Measurements from ENCODE around the gene PBOV1.

PBOV1 gene

GRCh38 chr6:138240476-138241245, 22.4 kb upstream of the PBOV1 start:
- no peak for DNase-seq

GRCh38 chr6:138239774-138240173, 21.5 kb upstream of the PBOV1 start:
- in situ Hi-C loops (cut with MboI; ENCODE audit: low pct_unique_long_range_greater_than_20kb, low sequenced_read_pairs): no loop called here
- no peak for DNase-seq

More at GRCh38 chr6:138240476-138241245, 22.4 kb upstream of the PBOV1 start:
- in situ Hi-C loops (cut with MboI; ENCODE audit: low pct_unique_long_range_greater_than_20kb, low sequenced_read_pairs): no loop called here

- in situ Hi-C loops (cut with MboI; ENCODE audit: low pct_unique_long_range_greater_than_20kb, low sequenced_read_pairs): no loop called here
- no peak for DNase-seq
These were observed 20.1 kb upstream of the PBOV1 start for GRCh38 chr6:138238368-138238767.

- in situ Hi-C loops (cut with MboI; ENCODE audit: low pct_unique_long_range_greater_than_20kb, low sequenced_read_pairs): no loop called here
- no peak for DNase-seq
These were observed 19.2 kb upstream of the PBOV1 start for GRCh38 chr6:138237463-138237862.

GRCh38 chr6:138235693-138236092, 17.4 kb upstream of the PBOV1 start:
- in situ Hi-C loops (cut with MboI; ENCODE audit: low pct_unique_long_range_greater_than_20kb, low sequenced_read_pairs): no loop called here
- no peak for DNase-seq

- no peak for DNase-seq
- in situ Hi-C loops (cut with MboI; ENCODE audit: low pct_unique_long_range_greater_than_20kb, low sequenced_read_pairs): no loop called here
These were observed 16.9 kb upstream of the PBOV1 start for GRCh38 chr6:138235205-138235604.

- no peak for DNase-seq
- in situ Hi-C loops (cut with MboI; ENCODE audit: low pct_unique_long_range_greater_than_20kb, low sequenced_read_pairs): no loop called here
These were observed 16.1 kb upstream of the PBOV1 start for GRCh38 chr6:138234363-138234762.

GRCh38 chr6:138231381-138231886, 13.1 kb upstream of the PBOV1 start:
- DNase-seq: no peak
- in situ Hi-C loops (cut with MboI; ENCODE audit: low pct_unique_long_range_greater_than_20kb, low sequenced_read_pairs): no loop called here

GRCh38 chr6:138230759-138231380, 12.6 kb upstream of the PBOV1 start:
- in situ Hi-C loops (cut with MboI; ENCODE audit: low pct_unique_long_range_greater_than_20kb, low sequenced_read_pairs): no loop called here
- DNase-seq: no peak

GRCh38 chr6:138230221-138230620, 11.9 kb upstream of the PBOV1 start:
- no peak for DNase-seq

GRCh38 chr6:138229663-138230179, 11.4 kb upstream of the PBOV1 start:
- in situ Hi-C loops (cut with MboI; ENCODE audit: low pct_unique_long_range_greater_than_20kb, low sequenced_read_pairs): no loop called here
- no peak for DNase-seq

More at GRCh38 chr6:138230221-138230620, 11.9 kb upstream of the PBOV1 start:
- in situ Hi-C loops (cut with MboI; ENCODE audit: low pct_unique_long_range_greater_than_20kb, low sequenced_read_pairs): no loop called here

GRCh38 chr6:138229072-138229471, 10.8 kb upstream of the PBOV1 start:
- DNase-seq: no peak
- in situ Hi-C loops (cut with MboI; ENCODE audit: low pct_unique_long_range_greater_than_20kb, low sequenced_read_pairs): no loop called here

GRCh38 chr6:138227316-138227781, 9.1 kb upstream of the PBOV1 start:
- in situ Hi-C loops (cut with MboI; ENCODE audit: low pct_unique_long_range_greater_than_20kb, low sequenced_read_pairs): no loop called here
- DNase-seq: no peak

GRCh38 chr6:138226700-138227315, 8.5 kb upstream of the PBOV1 start:
- no peak for DNase-seq

GRCh38 chr6:138225953-138226352, 7.7 kb upstream of the PBOV1 start:
- in situ Hi-C loops (cut with MboI; ENCODE audit: low pct_unique_long_range_greater_than_20kb, low sequenced_read_pairs): no loop called here
- DNase-seq: no peak

More at GRCh38 chr6:138226700-138227315, 8.5 kb upstream of the PBOV1 start:
- in situ Hi-C loops (cut with MboI; ENCODE audit: low pct_unique_long_range_greater_than_20kb, low sequenced_read_pairs): no loop called here

- in situ Hi-C loops (cut with MboI; ENCODE audit: low pct_unique_long_range_greater_than_20kb, low sequenced_read_pairs): no loop called here
- no peak for DNase-seq
These were observed 4.7 kb upstream of the PBOV1 start for GRCh38 chr6:138222901-138223546.

GRCh38 chr6:138219901-138220300, 1.6 kb upstream of the PBOV1 start:
- no peak for DNase-seq
- in situ Hi-C loops (cut with MboI; ENCODE audit: low pct_unique_long_range_greater_than_20kb, low sequenced_read_pairs): no loop called here

GRCh38 chr6:138219398-138219797, 1.1 kb upstream of the PBOV1 start:
- DNase-seq: no peak
- in situ Hi-C loops (cut with MboI; ENCODE audit: low pct_unique_long_range_greater_than_20kb, low sequenced_read_pairs): no loop called here

- DNase-seq: no peak
- in situ Hi-C loops (cut with MboI; ENCODE audit: low pct_unique_long_range_greater_than_20kb, low sequenced_read_pairs): no loop called here
These were observed 3.1 kb downstream of the PBOV1 start for GRCh38 chr6:138215093-138215782.
